K562 (cell line): ENCODE measurements around the gene LRRC74B. TPM values are rescaled to one million over a fixed set of nuclear protein-coding genes. Genes with fewer than 3 reads are reported as not detected.

ENCODE experiments used
- ARID3A ChIP-seq: IDR thresholded peaks from 2 replicates; pipeline ENCODE4 v1.6.1; 2012; ENCODE audit warnings: low read depth, low read length, improper control_type of control experiment, borderline replicate concordance
- BHLHE40 ChIP-seq: IDR thresholded peaks from 2 replicates; pipeline ENCODE4 v1.6.1; 2011; ENCODE audit warnings: low read length, improper control_type of control experiment
- BRD9 ChIP-seq: fragments of 450-650 bp; IDR thresholded peaks from 2 replicates; pipeline ENCODE4 v1.6.1; 2018; ENCODE audit warnings: low read depth; ENCODE audit not compliant: partially characterized antibody
- HMG20A ChIP-seq: fragments of 450-650 bp; formaldehyde crosslinking; conservative IDR thresholded peaks from 2 replicates; pipeline ENCODE4 v1.4.0; 2020; ENCODE audit warnings: mild to moderate bottlenecking, mixed read lengths
- POLR2G ChIP-seq: fragments of 200-400 bp; formaldehyde crosslinking; IDR thresholded peaks from 2 replicates; pipeline ENCODE4 v1.6.1; 2017; ENCODE audit warnings: low read depth, mild to moderate bottlenecking, antibody characterized with exemption, low read length, moderate library complexity
- RBM22 ChIP-seq: fragments of 200-400 bp; formaldehyde crosslinking; IDR thresholded peaks from 2 replicates; pipeline ENCODE4 v1.6.1; 2018; ENCODE audit warnings: low read length, low read depth; ENCODE audit not compliant: poor library complexity, severe bottlenecking
- THAP12 ChIP-seq: fragments of 250-450 bp; sonication (Bioruptor Pico); IDR thresholded peaks from 2 replicates; pipeline ENCODE4 v1.9.0; 2021; ENCODE audit warnings: mild to moderate bottlenecking, inconsistent platforms
- ZMIZ1 ChIP-seq, 2 experiments: fragments of 150-350 bp in 1 of 2; IDR thresholded peaks; 2 replicates each; pipeline ENCODE4 v1.6.1; 2012 to 2016; ENCODE audit warnings: low read depth in 2 of 2, low read length in 2 of 2, mild to moderate bottlenecking in 1 of 2, moderate library complexity in 1 of 2
- ZNF695 ChIP-seq: fragments of 450-650 bp; formaldehyde crosslinking; IDR thresholded peaks from 2 replicates; pipeline ENCODE4 v1.4.0; 2020; ENCODE audit warnings: mild to moderate bottlenecking, moderate library complexity
- ZNF699 ChIP-seq: fragments of 250-450 bp; sonication (Bioruptor Pico); IDR thresholded peaks from 2 replicates; pipeline ENCODE4 v1.8.0; 2021; ENCODE audit warnings: mild to moderate bottlenecking, moderate library complexity; ENCODE audit not compliant: insufficient replicate concordance
- polyA plus RNA-seq, 8 experiments: library from polyadenylated mRNA; depleted of rRNA in 4 of 8; stranded (reverse) in 5 of 8; unstranded in 3 of 8; fragments of >200 nt; fragmentation: Nextera tagmentation in 2 of 8; fragmentation: Illumina TruSeq in 1 of 8; extraction: Ambion mirVana in 2 of 8; extraction: Trizol in 1 of 8; gene quantifications; 2 replicates each; pipeline versions ENCODE4 v1.2.1 to v1.2.3, GENCODE V29; 2011 to 2014; ENCODE audit warnings: inconsistent platforms in 1 of 8, missing spikeins in 1 of 8
- total RNA-seq, 7 experiments: library from RNA; depleted of rRNA in 6 of 7; stranded (reverse); fragments of >200 nt in 6 of 7; fragmentation: Illumina TruSeq in 2 of 7; extraction: Trizol in 2 of 7; gene quantifications; 2 replicates each; pipeline versions ENCODE4 v1.2.1 to v1.2.3, GENCODE V29; 2011 to 2021; ENCODE audit warnings: low replicate concordance in 1 of 7

The LRRC74B gene
- total and polyA plus RNA-seq, 9 of the 15 experiments (the other 6 are each of a cell fraction or from before 2014, with no cell fraction given) = not detected

GRCh38 chr22:21054714-21055563 lies 9.2 kb downstream of the LRRC74B start (continued):
- TF ChIP-seq ARID3A = no peak
- TF ChIP-seq BRD9 = no peak
- TF ChIP-seq ZNF699 (CRISPR knock-in tag) = no peak
- TF ChIP-seq ZMIZ1 (IDR thresholded peaks at IDR 0.05; ENCODE audit: low read depth in 2 of 2, low read length in 2 of 2) = no peak
- 0 out of 2 replicates have a peak, but pooled peaks have one; percentile 26 for TF ChIP-seq THAP12
- no peak for TF ChIP-seq ZNF695
- no peak for TF ChIP-seq BHLHE40
- no peak for TF ChIP-seq RBM22
- no peak for TF ChIP-seq POLR2G
- no peak for TF ChIP-seq HMG20A (CRISPR knock-in tag)
